Motor neuron (in vitro differentiated cells): ENCODE results near the gene ABCG8. TPM values are rescaled to one million over a fixed set of nuclear protein-coding genes. Genes with fewer than 3 reads are reported as not detected.

Experiments
- ATAC-seq, 8 experiments: fragments of 200-7000 bp; cut with Tn5 transposase; replicated peaks in 6 of 8; 2 replicates each; pipeline ENCODE4 v1.8.0; 2021; ENCODE audit warnings: mild to moderate bottlenecking in 8 of 8, moderate library complexity in 8 of 8
- H3K27ac ChIP-seq, 2 donors: fragments of 250-450 bp; sonication (Bioruptor Pico); 2 replicates each; pipeline ENCODE4 v1.9.0; 2021; ENCODE audit warnings: antibody characterized with exemption in 2 of 2, mild to moderate bottlenecking in 2 of 2, moderate library complexity in 1 of 2
- H3K4me1 ChIP-seq, 2 donors: fragments of 250-450 bp; sonication (Bioruptor Pico); replicated peaks in 1 of 2; 2 replicates each; pipeline ENCODE4 v1.6.1; 2021; ENCODE audit warnings: antibody characterized with exemption in 2 of 2, mild to moderate bottlenecking in 2 of 2, moderate library complexity in 1 of 2
- H3K4me3 ChIP-seq, 5 donors: fragments of 250-450 bp; sonication (Bioruptor Pico); 2 replicates each; pipeline ENCODE4 v1.9.0; 2021; ENCODE audit warnings: antibody characterized with exemption in 5 of 5, mild to moderate bottlenecking in 5 of 5, moderate library complexity in 4 of 5
- WGBS, 10 experiments: fragments of 450-650 bp; shearing (Covaris generic); methylation state at CpG; one replicate each; pipeline ENCODE4 v1.0.0; 2022; 5-methylcytosine and 5-hydroxymethylcytosine counted together
- in situ Hi-C, 9 experiments: fragments of 400-800 bp; cut with MboI; loops; one replicate each; pipeline ENCODE4 v1.15.0; 2021; ENCODE audit warnings: low sequenced_read_pairs in 9 of 9, low pct_unique_long_range_greater_than_20kb in 2 of 9; ENCODE audit not compliant: unreplicated experiment in 9 of 9
- total RNA-seq, 8 experiments: library from RNA; unstranded; fragments of 300-600 nt; gene quantifications; 2 replicates each; pipeline versions ENCODE4 v1.2.3 to v1.2.4, GENCODE V29; 2022

The ABCG8 gene
- total RNA-seq, 8 experiments from 2014 or later = 0.11 to 0.94 (median 0.19) TPM

DNA sequence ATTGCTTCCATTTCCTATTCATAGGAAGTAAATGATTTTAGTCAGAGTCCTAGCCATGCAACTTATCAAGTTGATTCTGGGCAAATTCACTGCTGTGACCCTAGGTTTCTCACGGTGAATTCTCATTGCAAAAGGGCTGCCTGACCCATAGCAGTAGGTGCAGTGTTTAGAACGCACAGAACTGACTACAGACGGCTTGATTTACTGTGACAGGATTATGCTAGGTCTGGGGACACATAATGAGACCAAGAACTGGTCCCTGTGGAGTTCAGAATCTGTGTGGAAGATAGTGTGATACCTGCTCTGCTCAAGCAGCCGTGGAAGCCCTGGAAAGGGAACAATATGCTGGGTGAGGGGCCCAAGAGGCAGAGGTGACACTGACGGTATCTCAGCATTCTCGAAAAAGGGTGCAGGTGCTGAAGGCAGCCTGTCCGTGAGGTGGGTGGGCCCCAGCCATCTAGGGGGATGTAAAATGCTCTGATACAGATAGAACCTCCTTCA is 46.4 kb downstream of the ABCG8 start:
- Histone ChIP-seq H3K4me3 (no peak overlapping the region), H3K4me1 (peaks cover 12 to 17% of the 10 kb centered on the region in 2 donors), H3K27ac (no peak overlapping the region)
- in situ Hi-C loops = loop anchor here in 1 of 9 experiments (25.0 kb wide), 1 partner anchor 273 kb away; no protein-coding TSS in a partner anchor
- peak in 3 of 8 experiments; percentile 33 to 57 (median 39) for ATAC-seq
- WGBS, 10 experiments = 46 to 100% (median 82%) methylated on average over 1 to 6 of the region's 7 CpGs

DNA sequence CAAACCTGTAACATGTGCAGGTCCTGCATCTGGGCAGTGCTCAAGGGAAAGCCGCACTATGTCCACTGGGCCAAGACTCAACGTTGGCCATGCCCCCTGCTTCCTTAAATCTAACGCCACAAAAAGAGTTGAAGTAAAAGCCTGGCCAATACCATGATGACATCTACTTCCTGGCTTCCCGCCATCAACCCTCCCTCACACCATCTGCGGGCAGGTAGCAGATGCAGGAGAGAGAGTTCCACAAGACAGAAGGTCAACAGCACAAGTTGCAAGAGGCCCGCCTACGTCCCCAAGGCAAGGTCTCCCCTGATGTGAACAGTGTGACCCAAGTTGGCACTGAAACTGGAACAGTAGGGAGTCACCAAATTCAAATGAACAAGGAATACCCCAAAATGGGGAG is 48.4 kb downstream of the ABCG8 start:
- WGBS, 10 experiments = 82 to 100% (median 93%) methylated on average over 2 to 5 of the region's 7 CpGs; no CpG with 5 or more reads in 3 of the 10 experiments
- H3K27ac ChIP-seq = no peak overlapping the region
- in situ Hi-C loops = loop anchor here in 1 of 9 experiments (25.0 kb wide), 1 partner anchor 275 kb away; no protein-coding TSS in a partner anchor
- peaks cover 12 to 17% of the 10 kb centered on the region in 2 donors for H3K4me1 ChIP-seq
- ATAC-seq = no peak
- no peak overlapping the region for H3K4me3 ChIP-seq

DNA sequence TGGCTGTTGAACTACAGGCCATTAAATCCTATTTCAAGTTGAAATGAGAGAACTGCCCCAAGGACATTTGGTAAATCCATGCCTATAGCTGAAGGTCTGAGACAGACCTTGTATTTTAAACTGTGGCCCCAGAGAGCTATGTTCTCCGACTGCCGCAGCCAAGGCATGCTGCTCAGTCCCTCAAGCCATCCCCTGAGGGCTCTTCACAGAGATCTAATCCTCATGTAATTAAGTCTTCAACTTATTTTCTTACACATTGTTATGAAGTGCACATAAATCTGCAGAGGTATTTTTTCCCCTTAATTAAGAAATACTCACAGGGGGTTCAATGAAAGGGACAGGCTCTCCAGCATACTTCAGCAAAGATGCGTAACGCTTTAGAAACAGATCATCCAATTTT is 50.6 kb downstream of the ABCG8 start:
- no peak overlapping the region for H3K4me3 ChIP-seq
- ATAC-seq = peak in 1 of 8 experiments; percentile 17
- peaks cover 10 to 15% of the 10 kb centered on the region in 2 donors for H3K4me1 ChIP-seq
- H3K27ac ChIP-seq = no peak overlapping the region
- in situ Hi-C loops = loop anchor here in 1 of 9 experiments (25.0 kb wide), 1 partner anchor 277 kb away; no protein-coding TSS in a partner anchor
- 91 to 100% (median 100%) methylated on average over 1 to 4 of the region's 4 CpGs; no CpG with 5 or more reads in 1 of the 10 experiments for WGBS, 10 experiments

DNA sequence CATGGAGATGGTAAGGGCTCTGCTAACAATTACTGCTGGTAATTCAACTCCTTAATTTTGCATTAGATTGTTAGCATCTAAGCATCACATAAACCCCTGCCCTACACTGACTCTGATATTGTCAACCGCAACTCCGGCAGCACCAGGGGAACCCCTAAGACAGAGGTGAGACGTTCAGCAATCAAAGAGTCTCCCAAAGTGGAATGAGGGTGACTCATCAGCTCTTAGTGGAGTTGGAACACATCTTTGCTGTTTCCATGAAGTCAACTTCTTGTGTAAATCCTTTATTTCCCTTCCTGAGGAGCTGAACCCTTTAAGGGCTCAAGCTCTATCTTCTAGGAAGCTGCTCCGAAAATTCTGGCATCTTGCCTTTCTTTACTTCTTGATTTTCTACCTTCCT is 52.1 kb downstream of the ABCG8 start:
- WGBS, 10 experiments = 63 to 100% (median 92%) methylated on average over 1 to 4 of the region's 4 CpGs; no CpG with 5 or more reads in 2 of the 10 experiments
- H3K27ac ChIP-seq = no peak overlapping the region
- H3K4me3 ChIP-seq = no peak overlapping the region
- H3K4me1 ChIP-seq = peaks cover 0 to under 1% of the 10 kb centered on the region in 2 donors
- ATAC-seq = no peak
- in situ Hi-C loops = loop anchor here in 1 of 9 experiments (25.0 kb wide), 1 partner anchor 279 kb away; no protein-coding TSS in a partner anchor

DNA sequence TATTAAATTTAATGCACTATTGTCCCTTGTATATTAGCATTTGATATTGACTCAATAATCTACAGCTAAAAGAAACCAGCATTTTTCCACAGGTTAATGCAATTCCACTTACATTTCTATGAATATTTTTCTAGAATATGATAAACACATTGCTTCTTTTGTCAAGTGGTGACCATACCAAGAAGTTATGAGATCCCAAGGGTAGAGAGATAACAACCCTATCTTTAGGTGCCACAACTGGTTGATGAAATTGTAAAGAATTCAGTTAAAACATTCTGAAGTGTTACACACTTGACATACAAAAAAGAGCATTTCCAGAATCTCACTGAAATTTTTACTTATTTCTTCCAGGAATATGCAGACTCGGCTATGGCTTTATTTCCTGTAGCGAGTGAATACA is 56.0 kb downstream of the ABCG8 start:
- no peak for ATAC-seq
- Histone ChIP-seq H3K27ac (no peak overlapping the region), H3K4me1 (peaks cover 8 to 9% of the 10 kb centered on the region in 2 donors), H3K4me3 (no peak overlapping the region)
- 80 to 100% (median 100%) methylated on average over 1 to 2 of the region's 2 CpGs; no CpG with 5 or more reads in 2 of the 10 experiments for WGBS, 10 experiments
- in situ Hi-C loops = loop anchor here in 1 of 9 experiments (25.0 kb wide), 1 partner anchor 282 kb away; no protein-coding TSS in a partner anchor

DNA sequence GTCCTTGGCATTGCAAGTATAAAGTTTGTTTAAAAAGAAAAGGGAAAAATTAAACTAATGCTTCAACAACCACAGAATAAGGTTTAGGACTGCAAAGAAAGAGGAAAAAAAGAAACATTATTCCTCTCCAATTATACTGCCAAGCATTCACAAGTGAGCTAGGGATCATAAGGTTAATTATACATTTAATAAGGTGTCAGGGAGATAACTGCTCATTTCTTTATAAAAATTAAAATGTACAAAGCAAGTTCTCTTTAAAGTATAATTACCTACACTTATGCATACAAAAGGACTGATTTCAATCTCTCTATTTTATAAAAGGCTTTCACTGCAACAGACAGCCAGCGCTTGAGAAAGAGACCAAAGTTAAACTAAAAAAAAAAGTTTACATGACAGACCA is 58.1 kb downstream of the ABCG8 start:
- H3K4me1 ChIP-seq = peaks cover 8 to 9% of the 10 kb centered on the region in 2 donors
- no peak overlapping the region for H3K4me3 ChIP-seq
- H3K27ac ChIP-seq = no peak overlapping the region
- in situ Hi-C loops = loop anchor here in 1 of 9 experiments (25.0 kb wide), 1 partner anchor 285 kb away; no protein-coding TSS in a partner anchor
- ATAC-seq = no peak
- WGBS, 10 experiments = 78 to 100% (median 95%) methylated on average over 1 of the region's 1 CpG; no CpG with 5 or more reads in 2 of the 10 experiments

DNA sequence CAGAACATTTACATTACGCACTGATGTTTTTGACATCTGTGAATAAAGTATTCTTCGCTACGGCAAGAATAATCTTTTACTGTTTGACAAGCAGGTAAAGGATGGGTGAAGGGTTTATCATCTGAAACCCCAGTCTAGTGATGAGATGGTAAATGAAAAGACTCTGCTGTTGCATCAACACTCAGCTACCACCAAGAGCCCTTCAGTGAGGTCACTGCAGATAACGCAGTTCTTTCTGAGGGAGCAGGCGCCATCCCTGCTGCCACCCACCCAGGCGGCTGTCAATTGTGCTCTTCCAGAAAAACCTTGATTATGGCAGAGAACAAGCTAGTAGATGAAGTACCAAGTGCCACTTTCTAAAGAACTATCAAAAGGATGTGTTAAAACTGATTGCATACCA is 58.7 kb downstream of the ABCG8 start:
- ATAC-seq = no peak
- 89 to 100% (median 97%) methylated on average over 1 to 6 of the region's 6 CpGs; no CpG with 5 or more reads in 1 of the 10 experiments for WGBS, 10 experiments
- Histone ChIP-seq H3K27ac (no peak overlapping the region), H3K4me1 (peaks cover 8 to 9% of the 10 kb centered on the region in 2 donors), H3K4me3 (no peak overlapping the region)
- in situ Hi-C loops = loop anchor here in 1 of 9 experiments (25.0 kb wide), 1 partner anchor 285 kb away; no protein-coding TSS in a partner anchor

DNA sequence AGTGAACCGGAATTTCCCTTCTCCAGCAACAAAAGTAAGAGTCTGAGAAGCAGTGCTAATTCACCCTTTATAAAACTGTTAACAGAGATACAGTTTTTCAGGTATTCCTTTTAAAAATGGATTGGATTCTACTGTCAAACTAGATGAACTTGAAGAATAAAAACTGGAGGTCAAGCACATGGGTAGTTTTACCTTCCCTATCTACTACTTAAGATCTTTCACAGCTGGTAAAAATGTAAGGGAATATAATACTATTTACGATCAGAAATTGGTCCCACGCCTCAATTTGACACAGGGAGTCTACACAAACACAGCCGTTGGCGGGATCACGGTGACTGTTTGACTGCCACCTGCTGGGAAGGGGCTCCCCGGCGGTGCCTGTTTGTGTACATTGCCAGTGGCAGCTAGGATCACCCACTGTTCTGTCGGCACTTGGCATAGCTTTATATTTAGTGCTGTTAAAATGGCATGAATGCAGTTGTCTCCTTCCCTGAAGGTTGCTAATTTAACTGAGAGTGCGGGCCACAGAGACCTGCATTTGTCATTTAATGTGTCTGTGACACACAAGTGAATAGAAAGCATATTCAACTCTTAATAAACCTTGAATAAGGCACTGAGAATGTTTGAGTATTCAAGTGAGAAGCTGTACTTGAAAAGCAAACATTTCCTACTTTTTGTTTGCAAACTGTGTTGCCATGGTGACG is 59.5 kb downstream of the ABCG8 start:
- WGBS, 10 experiments = 58 to 100% (median 90%) methylated on average over 1 to 9 of the region's 11 CpGs; no CpG with 5 or more reads in 1 of the 10 experiments

DNA sequence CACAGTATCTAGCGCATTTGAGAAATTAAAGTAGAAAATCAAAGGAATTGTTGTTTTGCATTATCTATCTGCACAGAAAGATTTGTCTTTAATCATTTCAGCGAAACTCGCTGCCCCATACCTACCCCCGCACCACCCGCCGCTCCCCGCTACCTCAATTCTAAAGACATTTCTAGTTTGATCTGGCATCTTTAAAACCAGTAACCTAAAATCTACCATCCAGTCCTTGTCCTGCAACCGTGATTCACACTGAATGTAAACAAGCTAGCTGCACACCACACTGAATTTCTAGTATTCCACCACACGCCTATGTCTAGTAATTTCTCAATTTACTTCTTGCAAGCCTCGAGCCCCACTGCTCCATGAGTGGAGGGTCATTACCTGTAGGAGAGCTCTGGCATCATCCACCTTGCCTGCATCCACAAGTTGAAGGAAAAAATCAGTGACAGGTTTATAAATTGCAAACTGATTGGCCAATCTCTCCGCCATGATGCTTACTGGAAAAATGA is 60.1 kb downstream of the ABCG8 start:
- ATAC-seq = peak in 5 of 8 experiments; percentile 27 to 61 (median 45)
- 79 to 100% (median 92%) methylated on average over 2 to 11 of the region's 11 CpGs; no CpG with 5 or more reads in 2 of the 10 experiments for WGBS, 10 experiments
- Histone ChIP-seq H3K4me3 (no peak overlapping the region), H3K4me1 (peaks cover 8 to 9% of the 10 kb centered on the region in 2 donors), H3K27ac (peak overlapping the region in 1 of 2 donors; percentile 8)
- in situ Hi-C loops = loop anchor here in 1 of 9 experiments (25.0 kb wide), 1 partner anchor 287 kb away; no protein-coding TSS in a partner anchor

More for the DNA sequence above, 59.5 kb downstream of the ABCG8 start:
- in situ Hi-C loops = loop anchor here in 1 of 9 experiments (25.0 kb wide), 1 partner anchor 286 kb away; no protein-coding TSS in a partner anchor
- Histone ChIP-seq H3K27ac (no peak overlapping the region), H3K4me1 (peaks cover 8 to 9% of the 10 kb centered on the region in 2 donors), H3K4me3 (no peak overlapping the region)
- peak in 5 of 8 experiments; percentile 66 to 89 (median 81) for ATAC-seq

DNA sequence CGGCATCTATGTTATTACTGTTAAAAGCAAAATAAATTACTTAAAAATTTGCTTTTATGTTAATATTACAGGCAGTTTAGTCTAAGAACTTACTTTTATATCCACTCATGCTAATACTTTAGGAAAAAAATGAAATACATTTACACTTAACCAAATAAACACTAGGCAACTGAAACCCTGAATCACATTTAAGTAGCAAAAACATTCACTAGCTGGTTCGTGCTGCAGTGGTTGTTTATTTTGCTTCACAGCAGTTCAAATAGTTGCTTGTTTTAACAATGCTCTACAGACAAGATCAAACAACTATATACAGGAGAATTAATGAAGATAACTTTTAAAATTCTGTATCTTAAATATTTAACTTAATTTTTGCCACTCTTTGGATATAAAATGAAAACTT is 60.8 kb downstream of the ABCG8 start:
- WGBS, 10 experiments = 80 to 100% (median 95%) methylated on average over 1 to 2 of the region's 2 CpGs
- no peak overlapping the region for H3K27ac ChIP-seq
- in situ Hi-C loops = loop anchor here in 1 of 9 experiments (25.0 kb wide), 1 partner anchor 287 kb away; no protein-coding TSS in a partner anchor
- no peak overlapping the region for H3K4me3 ChIP-seq
- no peak for ATAC-seq
- H3K4me1 ChIP-seq = peaks cover 9 to 12% of the 10 kb centered on the region in 2 donors

DNA sequence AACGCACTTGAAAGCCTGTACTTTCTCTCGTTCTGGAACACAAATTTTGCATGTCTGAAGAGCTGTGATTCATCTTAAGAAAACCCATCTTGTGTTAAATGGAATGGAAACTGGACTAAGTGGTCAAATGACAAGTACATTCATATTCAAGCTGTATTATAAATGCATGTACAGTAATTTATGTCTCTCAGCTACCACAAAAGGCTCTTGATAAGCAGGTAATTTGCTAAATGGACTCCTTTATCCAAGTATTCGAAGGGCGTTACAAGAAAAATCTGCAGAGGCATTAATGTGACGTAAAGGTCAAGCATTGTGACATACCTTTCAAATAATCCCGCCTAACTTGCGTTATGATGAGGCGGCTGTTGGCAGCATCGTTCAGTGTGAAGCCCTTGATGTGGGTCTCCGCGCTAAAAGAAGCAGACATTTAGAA is 66.6 kb downstream of the ABCG8 start:
- WGBS, 10 experiments = 46 to 85% (median 63%) methylated on average over 2 to 11 of the region's 11 CpGs; no CpG with 5 or more reads in 1 of the 10 experiments
- ATAC-seq = peak; percentile 80 to 98 (median 90)
- peaks cover 16 to 22% of the 10 kb centered on the region in 2 donors for H3K4me1 ChIP-seq
- H3K27ac ChIP-seq = no peak overlapping the region
- in situ Hi-C loops = no loop called here
- no peak overlapping the region for H3K4me3 ChIP-seq

DNA sequence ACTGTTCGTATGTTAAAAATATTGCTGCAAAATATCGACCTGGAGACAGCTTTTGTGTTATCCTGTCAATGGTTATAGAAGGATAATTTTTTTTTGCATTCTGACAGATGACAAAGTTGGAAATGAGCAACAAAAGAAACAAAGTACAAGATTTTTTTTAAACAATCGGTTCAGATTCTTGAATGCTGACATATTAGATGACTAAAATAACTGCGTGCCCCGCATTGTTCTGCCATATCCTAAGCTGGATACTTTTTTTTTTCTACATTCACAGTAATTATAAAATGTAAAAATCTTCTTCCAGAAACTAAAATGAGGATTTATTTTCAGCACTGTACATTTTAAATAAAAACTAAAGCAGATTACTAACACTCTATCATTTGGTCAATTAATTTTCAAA is 67.1 kb downstream of the ABCG8 start:
- in situ Hi-C loops = no loop called here
- peak in 2 of 8 experiments; percentile 8 to 13 for ATAC-seq
- 71 to 99% (median 88%) methylated on average over 3 to 5 of the region's 5 CpGs for WGBS, 10 experiments
- Histone ChIP-seq H3K4me3 (no peak overlapping the region), H3K27ac (no peak overlapping the region), H3K4me1 (peaks cover 16 to 22% of the 10 kb centered on the region in 2 donors)
